Keratinocyte (primary cell): ENCODE results near the gene ZNF778.

Source experiments
- EZH2 ChIP-seq: IDR thresholded peaks from one replicate; pipeline ENCODE4 v1.6.1; 2012; ENCODE audit warnings: inconsistent platforms, mild to moderate bottlenecking, low read length, moderate library complexity
- TF ChIP-seq, protein P1 (sequence below), 3 experiments: IDR thresholded peaks in 1 of 3; conservative IDR thresholded peaks in 1 of 3; optimal IDR thresholded peaks in 1 of 3; 2 replicates in 2 of 3; 3 replicates in 1 of 3; pipeline versions ENCODE3 to v1.5.1; 2011; ENCODE audit warnings: low read length in 3 of 3, mild to moderate bottlenecking in 3 of 3, moderate library complexity in 2 of 3, control low read depth in 1 of 3, inconsistent platforms in 1 of 3; ENCODE audit not compliant: insufficient read depth in 2 of 3; ENCODE audit errors: extremely low read depth in 1 of 3

DNA sequence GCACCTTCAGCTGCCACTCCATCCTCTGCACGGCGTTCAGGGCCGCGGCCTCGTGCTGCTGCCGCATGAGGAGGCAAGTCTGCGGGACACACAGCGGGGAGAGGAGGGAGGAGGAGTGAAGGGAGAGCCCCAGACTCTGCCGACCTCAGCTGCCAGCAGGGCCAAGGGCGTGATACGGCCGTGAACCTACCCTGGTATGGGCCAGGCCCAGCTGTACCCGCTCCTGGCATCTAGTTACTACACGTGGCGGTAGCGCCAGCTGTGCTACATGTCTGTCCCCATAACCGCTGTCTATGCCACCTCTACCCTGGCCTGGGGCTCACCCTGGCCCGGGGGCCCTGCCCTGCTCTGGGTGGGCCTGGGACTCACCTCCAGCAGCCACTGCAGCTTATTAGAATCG, 51.1 kb downstream of the ZNF778 start:
- TF ChIP-seq, protein P1, sequence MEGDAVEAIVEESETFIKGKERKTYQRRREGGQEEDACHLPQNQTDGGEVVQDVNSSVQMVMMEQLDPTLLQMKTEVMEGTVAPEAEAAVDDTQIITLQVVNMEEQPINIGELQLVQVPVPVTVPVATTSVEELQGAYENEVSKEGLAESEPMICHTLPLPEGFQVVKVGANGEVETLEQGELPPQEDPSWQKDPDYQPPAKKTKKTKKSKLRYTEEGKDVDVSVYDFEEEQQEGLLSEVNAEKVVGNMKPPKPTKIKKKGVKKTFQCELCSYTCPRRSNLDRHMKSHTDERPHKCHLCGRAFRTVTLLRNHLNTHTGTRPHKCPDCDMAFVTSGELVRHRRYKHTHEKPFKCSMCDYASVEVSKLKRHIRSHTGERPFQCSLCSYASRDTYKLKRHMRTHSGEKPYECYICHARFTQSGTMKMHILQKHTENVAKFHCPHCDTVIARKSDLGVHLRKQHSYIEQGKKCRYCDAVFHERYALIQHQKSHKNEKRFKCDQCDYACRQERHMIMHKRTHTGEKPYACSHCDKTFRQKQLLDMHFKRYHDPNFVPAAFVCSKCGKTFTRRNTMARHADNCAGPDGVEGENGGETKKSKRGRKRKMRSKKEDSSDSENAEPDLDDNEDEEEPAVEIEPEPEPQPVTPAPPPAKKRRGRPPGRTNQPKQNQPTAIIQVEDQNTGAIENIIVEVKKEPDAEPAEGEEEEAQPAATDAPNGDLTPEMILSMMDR (optimal IDR thresholded peaks at IDR 0.05 in 1 of 3, IDR thresholded peaks at IDR 0.05 in 1 of 3, conservative IDR thresholded peaks at IDR 0.05 in 1 of 3; ENCODE audit: extremely low read depth in 1 of 3, insufficient read depth in 2 of 3, low read length in 3 of 3) = no peak
- TF ChIP-seq EZH2 = no peak
